Measurements from ENCODE around the gene SERPINA9.
"Not testable (repeated sequence)": the region's sequence is repeated elsewhere in the genome, so short reads cannot be mapped to it uniquely, and the experiment has no call there.

Gene SERPINA9, protein sequence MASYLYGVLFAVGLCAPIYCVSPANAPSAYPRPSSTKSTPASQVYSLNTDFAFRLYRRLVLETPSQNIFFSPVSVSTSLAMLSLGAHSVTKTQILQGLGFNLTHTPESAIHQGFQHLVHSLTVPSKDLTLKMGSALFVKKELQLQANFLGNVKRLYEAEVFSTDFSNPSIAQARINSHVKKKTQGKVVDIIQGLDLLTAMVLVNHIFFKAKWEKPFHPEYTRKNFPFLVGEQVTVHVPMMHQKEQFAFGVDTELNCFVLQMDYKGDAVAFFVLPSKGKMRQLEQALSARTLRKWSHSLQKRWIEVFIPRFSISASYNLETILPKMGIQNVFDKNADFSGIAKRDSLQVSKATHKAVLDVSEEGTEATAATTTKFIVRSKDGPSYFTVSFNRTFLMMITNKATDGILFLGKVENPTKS

DNA sequence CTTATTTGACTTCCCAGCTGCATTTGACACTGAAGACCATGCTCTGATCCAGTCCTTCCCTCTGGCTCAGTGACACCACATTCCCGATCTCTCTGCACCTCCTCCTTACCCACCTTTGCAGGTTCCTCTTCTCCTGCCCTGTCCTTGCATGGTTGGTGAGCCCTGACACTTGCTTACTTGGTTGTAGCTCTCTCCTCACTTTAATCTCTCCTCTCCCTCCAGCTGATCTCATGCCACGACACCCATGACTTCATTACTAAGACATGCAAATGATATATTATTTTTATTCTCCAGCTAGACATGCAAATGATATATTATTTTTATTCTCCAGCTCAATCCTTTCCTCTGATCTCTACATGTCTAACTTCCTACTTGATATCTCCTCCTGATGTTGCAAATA is at the start of gene SERPINA9:
Gene SERPINA9 (minus strand): TSS at position 175 of the 400 bp plus-strand sequence. CDS start 6,357 bp downstream, outside the sequence.
- no peak for DNase-seq

DNA sequence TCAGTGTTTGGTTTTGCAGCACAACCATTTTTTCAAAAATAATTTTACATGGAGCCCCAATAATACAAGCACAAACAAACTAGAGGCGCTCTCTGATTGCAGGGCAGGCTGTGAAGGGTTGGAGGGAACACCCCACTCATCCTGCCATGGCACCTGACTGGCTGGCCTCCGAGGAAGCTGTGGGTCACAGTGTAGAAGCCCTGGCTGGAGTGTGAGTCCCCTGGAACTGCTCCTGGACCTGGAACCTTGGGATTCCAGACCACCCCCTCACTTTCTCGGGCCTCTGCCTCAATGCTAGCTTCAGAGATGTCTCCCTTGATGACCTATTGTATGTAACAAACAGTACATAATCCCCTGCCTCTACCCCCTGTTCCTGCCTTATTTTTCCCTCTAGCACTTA is 48.1 kb upstream of the SERPINA9 start:
- DNase-seq: no peak

DNA sequence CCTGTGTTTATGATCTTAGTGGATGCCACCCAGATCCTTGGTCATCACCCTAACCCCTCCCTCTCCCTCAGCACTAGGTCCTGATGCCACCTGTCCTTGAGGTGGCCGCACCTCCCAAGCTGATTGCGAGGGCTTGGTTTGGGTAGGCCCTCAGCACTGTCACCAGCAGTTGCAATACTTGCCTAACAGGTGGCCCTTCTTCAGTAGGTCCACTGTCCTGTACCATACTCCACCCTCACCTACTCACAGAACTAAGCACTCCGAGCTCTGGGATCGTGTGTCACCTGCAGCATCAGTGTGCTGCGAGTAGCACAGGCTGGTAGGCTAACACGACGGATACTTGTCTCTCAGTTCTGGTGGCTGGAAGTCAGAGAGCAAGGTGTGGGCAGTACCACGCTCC is 47.3 kb upstream of the SERPINA9 start:
- DNase-seq: no peak

DNA sequence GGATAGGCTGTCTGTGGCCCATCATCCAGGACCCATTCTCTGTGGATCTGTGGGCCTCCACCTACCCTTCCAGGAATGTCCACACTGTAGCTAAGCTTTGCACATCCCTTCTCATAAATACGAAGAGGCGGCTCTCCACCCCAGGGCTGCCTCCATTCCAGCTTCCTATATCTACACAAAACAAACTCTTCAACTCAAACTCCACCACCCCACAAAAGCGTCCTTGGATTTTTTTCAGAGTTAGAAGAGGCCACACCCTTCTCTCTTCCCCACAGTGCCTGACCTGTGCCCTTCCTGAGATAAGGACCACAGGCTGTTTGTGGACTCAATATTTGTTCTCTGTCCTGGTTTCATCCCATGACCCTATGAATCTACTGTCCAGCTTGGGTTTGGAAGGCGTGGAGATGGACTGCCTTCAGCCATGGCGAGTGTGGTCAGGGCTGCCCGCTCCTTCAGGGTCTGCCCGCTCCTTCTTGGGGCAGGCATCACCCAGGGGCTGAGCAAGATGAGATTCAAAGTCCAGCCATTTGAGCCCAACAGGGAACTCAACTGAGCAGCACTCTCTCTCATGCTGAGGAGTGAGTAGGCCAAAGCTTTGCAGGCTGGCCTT is 46.2 kb upstream of the SERPINA9 start:
- DNase-seq: no peak

DNA sequence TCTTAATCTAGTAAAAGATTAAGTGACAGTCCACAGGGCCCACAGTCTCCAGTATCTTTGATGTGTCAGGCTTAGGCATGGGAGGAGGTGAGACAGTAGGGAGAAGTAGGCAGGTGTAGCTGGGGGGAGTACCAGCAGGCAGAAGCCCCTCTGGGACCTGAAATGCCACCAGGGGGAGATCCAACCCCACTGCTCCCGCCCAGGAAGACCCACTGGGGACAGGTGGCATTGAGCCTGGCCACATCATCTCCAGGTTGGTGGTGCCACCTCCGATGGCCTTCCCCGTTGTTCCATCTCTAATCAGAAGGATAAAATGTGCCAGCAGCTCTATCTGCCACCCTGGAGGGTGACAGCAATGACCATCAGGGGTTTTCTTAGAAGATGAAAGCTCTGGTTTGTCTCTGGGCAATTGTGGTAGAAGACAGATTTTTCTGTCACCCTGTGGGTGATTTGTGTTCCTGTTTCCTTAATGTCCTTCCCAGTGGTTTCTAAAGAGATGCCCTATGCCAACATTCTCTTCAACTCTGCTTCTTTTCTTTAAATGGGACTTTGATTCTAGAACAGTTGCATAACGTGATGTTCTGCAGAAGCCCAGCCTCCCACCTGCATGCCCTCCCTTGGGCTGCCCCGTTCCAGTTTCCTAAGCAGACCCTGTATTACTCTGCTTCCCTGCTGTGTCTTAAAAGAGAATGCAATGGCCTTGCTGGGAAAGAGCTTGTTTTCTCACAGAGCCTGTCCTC is 45.5 kb upstream of the SERPINA9 start:
- DNase-seq: no peak

DNA sequence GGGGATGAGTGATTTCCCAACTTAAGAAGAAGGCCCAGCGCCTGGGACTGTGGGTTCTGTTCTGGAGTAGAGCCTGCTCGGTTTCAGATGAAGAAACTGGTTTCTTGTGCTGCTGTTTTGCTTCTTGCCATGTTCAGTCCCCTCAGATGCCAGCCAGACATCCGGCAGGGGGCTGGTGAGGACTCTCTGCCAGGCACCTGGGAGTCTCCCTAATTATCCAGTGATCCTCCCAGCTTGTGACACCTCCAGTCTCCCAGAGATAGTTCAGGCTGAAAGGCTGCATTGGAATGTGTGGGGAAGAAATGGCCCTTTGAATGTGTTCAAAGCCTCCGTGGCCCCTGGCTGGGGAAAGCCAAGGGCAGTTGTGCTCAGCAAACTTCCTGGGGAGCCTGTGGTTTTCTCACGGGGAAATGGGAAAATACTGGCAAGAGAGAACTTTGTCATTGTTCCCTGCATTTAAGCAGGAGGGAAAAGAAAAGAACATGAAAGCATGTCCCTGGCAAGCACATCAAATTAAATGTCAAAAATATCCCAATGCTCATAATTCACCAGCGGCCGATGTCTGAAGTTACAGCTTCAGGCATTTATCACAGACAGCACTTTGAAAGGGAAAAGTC is 41.8 kb upstream of the SERPINA9 start:
- no peak for DNase-seq

DNA sequence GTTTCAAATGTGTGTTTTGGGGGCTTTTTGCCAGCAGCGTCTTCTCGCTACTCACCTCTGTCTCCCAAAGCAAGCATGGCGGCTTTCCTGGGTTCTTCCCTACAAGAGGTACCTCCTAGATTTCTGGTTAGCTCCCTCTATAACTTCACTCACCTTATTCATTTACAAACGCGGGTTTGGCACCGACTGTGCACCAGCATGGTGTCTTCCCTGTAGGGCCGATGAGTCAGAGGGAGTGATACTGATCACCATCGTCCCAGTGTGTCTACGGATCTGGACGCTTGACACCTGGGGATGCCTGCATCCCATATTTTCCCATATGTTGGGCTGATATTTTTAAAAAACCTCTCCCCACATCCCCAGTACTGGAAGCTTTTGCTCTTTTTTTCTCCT is 41.2 kb upstream of the SERPINA9 start:
- no peak for DNase-seq

DNA sequence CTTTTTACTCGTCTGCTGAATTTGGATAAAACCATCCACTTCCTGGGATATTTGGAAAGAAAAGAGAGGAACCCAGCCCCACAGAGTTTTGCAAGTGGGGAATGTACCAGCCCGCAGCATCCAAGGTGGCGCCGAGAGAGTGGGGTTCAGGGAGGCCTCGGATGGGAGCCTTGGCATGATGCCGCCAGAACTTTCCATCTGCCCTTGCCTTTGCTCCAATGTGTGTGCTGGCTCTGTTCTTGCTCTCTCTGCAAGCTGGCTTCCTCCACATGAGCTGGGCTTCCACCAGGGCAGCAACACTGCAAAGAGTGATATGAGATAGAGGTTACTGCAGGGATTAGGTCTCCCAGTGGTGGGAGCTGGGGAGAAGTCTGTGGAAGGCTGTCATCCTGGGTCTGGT is 39.9 kb upstream of the SERPINA9 start:
- DNase-seq: no peak

DNA sequence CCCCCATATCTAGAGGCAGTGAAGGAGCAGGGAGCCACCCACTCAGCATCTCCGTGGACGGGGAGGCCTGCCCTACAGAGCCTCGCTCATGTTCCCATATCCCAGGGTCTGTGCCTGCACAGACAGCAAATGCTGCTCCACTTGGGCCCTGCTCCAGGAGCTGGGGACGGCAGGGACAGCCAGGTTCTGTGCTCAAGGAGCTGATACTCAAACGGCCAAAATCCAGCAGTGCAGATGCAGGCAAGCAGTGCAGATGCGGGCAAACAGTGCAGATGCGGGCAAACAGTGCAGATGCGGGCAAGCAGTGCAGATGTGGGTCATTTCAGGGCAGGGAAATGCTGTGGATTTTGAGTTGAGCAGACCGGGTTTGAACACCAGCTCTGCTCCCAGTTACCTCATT is 39.4 kb upstream of the SERPINA9 start:
- DNase-seq: no peak

DNA sequence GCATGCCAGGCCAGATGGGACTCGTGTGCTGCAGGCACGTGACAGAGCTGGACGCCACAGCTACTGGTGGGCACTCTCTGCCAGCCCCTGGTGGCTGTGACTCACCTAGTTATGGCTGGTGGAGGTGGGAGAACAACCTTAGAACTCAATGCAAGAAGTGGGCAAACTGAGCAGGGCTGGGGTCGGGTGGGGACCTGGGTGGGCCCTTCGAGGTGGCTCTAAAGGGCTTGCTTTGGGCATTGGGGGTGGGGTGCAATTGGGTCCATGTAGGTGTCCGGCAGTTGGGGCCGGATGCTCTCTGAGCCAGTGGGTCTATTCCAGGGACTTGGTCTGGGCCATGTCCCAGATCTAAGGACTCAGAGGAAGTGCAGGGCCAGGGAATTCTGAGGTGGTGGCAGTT is 38.4 kb upstream of the SERPINA9 start:
- DNase-seq: no peak

DNA sequence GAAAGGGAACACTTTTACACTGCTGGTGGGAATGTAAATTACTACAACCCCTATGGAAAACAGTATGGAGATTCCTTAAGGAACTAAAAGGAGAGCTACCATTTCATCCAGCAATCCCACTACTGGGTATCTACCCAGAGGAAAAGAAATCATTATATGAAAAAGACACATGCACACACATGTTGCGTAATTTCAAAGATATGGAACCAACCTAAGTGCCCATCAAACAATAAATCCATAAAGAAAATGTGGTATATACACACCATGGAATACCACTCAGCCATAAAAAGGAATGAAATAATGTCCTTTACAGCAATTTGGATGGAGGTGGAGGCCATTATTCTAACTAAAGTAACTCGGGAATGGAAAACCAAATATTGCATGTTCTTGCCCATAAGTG is 34.5 kb upstream of the SERPINA9 start:
- DNase-seq: not testable (repeated sequence)

DNA sequence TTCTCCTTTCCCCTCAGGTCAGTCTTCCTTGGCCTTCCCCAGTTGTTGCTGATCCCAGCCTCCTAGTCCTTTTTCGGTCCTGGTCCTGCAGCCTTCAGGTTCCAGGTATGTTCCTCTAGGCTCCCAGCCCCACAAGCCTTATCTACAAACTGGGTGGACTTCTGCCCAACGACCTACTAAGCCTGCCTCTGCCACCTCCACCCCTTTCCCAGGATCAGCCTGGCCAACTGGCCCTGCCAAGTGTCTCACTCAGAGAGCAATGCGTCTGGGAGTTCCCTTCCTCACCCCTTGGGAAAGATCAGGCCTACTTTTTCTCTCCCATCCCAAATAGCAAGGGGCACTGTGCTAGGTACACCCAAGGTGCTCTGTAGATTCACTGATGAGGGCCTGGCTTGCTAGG is 33.4 kb upstream of the SERPINA9 start, which contains the start of gene SERPINA12:
Gene SERPINA12 (minus strand): TSS at position 114 of the 400 bp plus-strand sequence. CDS start 11,072 bp downstream, outside the sequence.
- DNase-seq: no peak

DNA sequence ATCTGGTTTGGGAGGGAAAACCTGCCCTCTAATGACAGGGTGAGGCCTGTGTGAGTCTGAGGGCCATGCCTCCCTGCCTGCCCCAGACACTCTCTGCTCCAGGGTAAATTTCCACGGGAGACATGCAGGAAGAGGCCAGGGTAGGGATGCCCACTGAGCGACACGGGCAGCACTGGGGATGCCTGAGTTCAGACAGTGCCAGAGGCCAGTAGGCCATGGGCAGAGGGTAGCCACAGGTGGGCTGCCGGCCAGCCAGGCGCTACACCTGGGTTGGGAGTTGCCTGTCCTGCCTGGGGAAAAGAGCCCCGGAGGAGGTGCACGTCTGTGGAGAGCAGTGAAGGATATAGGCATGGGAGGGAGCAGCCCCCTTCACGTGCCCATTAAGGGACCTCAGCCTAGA is 29.6 kb upstream of the SERPINA9 start:
- DNase-seq: no peak

DNA sequence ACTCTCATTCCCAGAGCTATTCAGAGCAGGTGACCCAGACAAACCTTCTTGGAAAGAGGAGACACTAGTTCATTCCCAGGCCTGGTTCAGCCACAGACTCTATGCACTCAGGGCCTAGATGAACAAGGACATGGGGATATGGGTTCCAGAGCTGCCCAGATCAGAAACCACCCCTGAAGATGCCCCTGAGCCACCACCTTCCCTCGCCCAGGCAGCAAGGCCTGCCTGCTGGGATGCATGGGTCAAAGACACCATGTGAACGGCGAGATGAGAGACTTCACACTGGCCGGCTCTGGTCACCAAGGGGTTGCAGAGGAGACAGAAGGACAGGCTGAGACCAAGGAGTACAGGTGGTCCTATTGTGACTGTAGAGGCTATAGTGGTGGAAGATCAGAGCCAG is 29.2 kb upstream of the SERPINA9 start:
- no peak for DNase-seq

DNA sequence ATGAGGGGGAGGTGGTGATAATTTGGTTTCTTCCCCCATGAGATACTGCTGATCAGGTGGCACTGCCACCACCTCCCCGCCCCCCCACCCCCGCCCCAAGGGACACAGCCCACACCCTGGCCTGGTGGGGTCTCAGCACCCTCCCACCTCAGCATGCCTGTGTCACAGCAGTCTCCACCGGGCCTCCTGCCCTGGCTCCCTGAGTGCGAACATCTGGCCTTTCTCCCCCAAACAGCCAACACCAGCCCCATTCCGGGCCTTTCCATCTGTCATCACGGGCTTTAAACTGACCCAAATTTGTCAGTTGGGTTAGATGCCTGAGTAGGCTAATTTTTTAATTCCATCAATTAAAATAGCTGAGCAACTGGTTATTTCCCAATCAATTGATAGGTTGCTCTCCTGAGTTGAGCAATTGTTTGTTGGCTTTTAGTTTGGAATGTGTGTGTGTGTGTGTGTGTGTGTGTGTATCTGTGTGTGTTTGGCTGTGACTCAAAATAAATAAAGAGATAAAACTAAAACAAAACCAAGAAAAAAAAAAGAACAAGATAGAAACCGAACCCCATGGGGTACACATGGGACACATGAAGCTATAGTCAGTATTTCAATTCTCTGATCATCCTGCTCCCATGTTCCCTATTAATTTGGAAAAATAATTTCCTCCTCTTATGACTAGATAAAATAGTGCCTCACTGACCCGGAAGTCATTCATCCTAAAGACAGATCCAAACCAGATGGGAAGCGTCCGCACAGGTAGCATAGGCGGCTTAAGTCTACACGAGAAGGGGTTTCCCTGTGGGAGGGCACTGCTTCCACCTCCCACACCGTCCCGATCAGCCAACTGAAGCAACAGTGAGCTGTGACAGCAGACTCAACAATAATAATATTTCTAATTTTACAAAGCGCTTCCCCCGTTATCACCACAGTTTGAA is 25.9 kb upstream of the SERPINA9 start:
- no peak for DNase-seq

DNA sequence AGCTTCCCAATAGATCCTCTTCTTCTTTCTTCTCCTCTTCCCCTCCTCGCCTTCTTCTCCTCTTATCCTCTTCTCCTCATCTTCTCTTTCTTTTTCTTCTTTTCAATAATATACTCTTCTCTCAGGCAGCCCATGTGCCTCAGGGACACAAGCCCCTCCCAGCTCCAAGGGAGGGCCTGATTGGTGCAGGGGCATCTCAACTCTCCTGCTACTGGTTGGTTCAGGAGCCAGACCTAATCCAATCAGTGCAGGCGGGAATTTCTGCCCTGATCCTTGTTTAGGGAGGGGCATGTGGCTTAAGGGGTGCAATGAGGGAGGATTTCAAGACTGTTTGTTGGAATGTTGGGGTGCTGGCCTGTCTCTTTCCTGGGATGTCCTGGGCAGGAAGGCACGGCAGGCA is 24.3 kb upstream of the SERPINA9 start:
- no peak for DNase-seq

DNA sequence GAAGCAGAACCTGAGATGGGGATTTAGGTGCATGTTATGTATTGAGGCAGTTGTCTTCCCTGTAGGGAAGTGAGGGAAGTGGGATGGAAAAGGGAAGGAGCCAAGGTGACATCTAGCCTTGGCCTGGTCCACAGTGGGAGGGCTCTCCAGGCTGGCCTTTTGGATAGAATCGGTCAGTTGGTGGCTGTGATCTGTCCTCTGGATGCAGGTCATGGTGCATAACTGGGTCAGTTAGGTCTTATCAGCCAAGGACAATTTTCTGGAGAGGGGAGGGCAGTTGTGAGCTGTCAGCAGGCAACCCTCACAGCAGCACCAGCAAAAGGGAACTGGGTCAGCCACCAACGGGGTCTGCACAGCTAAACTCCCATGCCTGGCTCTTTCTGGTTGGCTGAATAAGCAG is 23.7 kb upstream of the SERPINA9 start:
- DNase-seq: no peak

DNA sequence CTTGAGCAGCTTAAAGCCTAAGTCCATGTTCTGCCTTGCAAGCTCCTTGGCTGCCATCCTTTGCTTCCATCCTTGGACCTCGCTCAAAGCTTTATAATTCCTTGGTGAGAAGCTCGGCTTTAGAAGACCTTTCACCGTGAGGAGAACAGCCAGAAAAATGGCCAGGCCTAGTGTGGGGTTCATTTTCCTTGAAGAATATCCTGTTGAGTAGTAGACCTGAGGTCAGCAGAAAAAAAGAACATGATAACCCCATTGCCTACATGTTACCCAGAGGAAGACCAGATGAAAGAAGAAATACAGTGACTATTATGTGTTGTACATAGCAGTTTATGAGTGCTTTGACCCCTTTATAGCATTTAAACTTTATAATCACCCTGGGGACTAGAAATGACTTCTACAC is 22.2 kb upstream of the SERPINA9 start:
- DNase-seq: no peak

DNA sequence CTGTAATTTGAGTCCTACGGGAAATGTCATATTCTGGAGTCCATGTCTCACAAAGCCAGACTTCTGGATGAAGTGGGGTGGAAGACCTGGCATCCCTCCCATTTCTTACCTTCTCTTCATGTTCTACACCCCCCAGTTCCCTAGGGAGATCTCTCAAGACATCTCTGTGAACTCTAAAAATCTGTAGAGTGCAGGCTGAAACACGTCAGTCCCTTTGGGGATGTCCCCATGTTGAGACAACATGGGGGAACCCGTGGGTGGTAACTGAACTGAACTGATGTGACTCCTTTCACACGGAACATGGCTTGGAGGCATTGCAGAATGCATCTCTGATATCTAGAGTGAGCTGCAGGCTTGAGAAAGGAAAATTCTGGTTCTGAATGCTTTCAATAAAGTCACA is 18.1 kb upstream of the SERPINA9 start:
- DNase-seq: no peak

DNA sequence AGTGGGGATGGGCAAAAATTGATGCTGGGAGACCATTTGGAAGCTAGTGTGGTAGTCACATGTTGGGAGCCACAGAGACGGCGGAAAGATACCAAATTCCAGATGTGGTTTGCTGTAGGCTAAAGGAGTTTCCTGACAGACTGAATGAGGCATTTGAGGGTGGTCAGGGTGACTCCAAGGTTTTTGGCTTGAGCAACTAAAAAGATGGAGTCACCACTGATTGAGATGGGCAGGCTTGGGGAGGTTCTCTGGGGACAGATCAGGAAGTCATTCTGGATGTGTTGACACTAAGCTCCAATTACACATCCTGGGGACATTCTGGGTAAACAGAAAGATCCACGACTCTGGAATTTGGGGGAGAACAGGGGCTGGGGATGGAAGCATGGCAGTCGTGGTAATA is 15.5 kb upstream of the SERPINA9 start:
- no peak for DNase-seq

DNA sequence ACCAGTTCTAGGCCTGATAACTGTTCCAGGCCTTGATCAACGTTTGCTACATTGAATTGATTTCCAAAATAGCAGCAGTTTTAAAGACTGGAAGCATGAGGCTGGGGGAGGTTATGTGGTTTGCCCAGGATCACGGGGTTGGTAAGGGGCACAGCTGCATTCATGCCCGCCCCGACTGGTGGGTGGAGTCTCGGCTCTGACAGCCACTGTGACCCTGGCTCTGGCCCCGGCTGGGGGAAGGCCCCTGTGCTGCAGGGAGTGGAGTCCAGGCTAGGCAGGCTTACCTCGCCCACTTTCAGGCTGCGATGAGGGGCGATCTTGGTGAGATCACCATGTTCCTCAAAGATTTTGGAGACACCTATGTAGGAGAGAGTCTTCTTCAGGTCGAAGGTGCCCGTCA is 13.3 kb upstream of the SERPINA9 start:
- no peak for DNase-seq

DNA sequence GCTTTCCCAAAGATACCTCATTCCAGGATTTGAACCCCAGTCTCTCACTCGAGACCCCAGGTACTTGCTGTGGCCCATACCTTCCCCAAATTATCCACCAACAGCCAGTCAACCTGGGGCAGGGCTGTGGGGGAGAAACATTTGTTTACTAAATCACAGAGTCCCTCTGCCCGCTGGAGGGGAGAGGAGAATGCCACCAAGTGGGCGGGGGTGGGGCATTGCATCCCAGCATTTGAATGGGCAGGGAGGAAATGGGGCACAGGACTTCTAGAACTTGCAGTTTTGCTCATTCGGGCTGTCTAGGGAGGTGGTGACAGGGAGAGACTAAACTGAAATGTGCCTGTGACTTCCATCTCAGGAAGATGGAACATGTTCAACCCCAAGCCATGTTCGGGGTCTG is 10.9 kb upstream of the SERPINA9 start:
- DNase-seq: no peak

Data from EL (cell line).